K562 (cell line): ENCODE data around the gene PLCL1. TPM values are rescaled to one million over a fixed set of nuclear protein-coding genes. Genes with fewer than 3 reads are reported as not detected.

Source experiments
- ARID4B ChIP-seq: sonication (generic); formaldehyde crosslinking; IDR thresholded peaks from 2 replicates; pipeline ENCODE4 v1.8.0; 2022; ENCODE audit warnings: mild to moderate bottlenecking, missing genetic modification reagents
- E2F8 ChIP-seq: fragments of 450-650 bp; IDR thresholded peaks from 2 replicates; pipeline ENCODE4 v1.7.1; 2018; ENCODE audit warnings: mild to moderate bottlenecking, low read depth; ENCODE audit not compliant: partially characterized antibody
- MLLT1 ChIP-seq, 2 experiments: fragments of 450-650 bp; IDR thresholded peaks; 2 replicates each; pipeline ENCODE4 v1.6.1; 2016
- MTA3 ChIP-seq: fragments of 450-650 bp; formaldehyde crosslinking; IDR thresholded peaks from 2 replicates; pipeline ENCODE4 v1.6.1; 2017; ENCODE audit warnings: mild to moderate bottlenecking, borderline replicate concordance
- ZBTB1 ChIP-seq: sonication (generic); formaldehyde crosslinking; IDR thresholded peaks from 2 replicates; pipeline ENCODE4 v1.8.1; 2023; ENCODE audit warnings: missing genetic modification reagents, low read depth, mild to moderate bottlenecking, borderline replicate concordance
- ZNF184 ChIP-seq: sonication (generic); formaldehyde crosslinking; IDR thresholded peaks from 2 replicates; pipeline ENCODE4 v1.5.0; 2020; ENCODE audit warnings: missing genetic modification reagents
- ZNF592 ChIP-seq: fragments of 450-650 bp; IDR thresholded peaks from 2 replicates; pipeline ENCODE4 v1.6.1; 2017; ENCODE audit warnings: antibody characterized with exemption, mild to moderate bottlenecking
- polyA plus RNA-seq, 8 experiments: library from polyadenylated mRNA; depleted of rRNA in 4 of 8; stranded (reverse) in 5 of 8; unstranded in 3 of 8; fragments of >200 nt; fragmentation: Nextera tagmentation in 2 of 8; fragmentation: Illumina TruSeq in 1 of 8; extraction: Ambion mirVana in 2 of 8; extraction: Trizol in 1 of 8; gene quantifications; 2 replicates each; pipeline versions ENCODE4 v1.2.1 to v1.2.3, GENCODE V29; 2011 to 2014; ENCODE audit warnings: inconsistent platforms in 1 of 8, missing spikeins in 1 of 8
- total RNA-seq, 7 experiments: library from RNA; depleted of rRNA in 6 of 7; stranded (reverse); fragments of >200 nt in 6 of 7; fragmentation: Illumina TruSeq in 2 of 7; extraction: Trizol in 2 of 7; gene quantifications; 2 replicates each; pipeline versions ENCODE4 v1.2.1 to v1.2.3, GENCODE V29; 2011 to 2021; ENCODE audit warnings: low replicate concordance in 1 of 7

PLCL1 gene
- total and polyA plus RNA-seq, 9 of the 15 experiments (the other 6 are each of a cell fraction or from before 2014, with no cell fraction given), result 2.0 to 17.7 (median 8.6) TPM

- 0 out of 2 replicates have a peak, but pooled peaks have one; percentile 53 for TF ChIP-seq ZNF592
- TF ChIP-seq ZNF184 (CRISPR knock-in tag), result no peak
- TF ChIP-seq E2F8, result no peak
- no peak for TF ChIP-seq ZBTB1 (CRISPR knock-in tag)
- TF ChIP-seq MLLT1 (IDR thresholded peaks at IDR 0.05), result no peak
- TF ChIP-seq MTA3, result no peak
- TF ChIP-seq ARID4B (CRISPR knock-in tag), result no peak
- TF ChIP-seq, all 486 proteins: peak for 4
Observed at GRCh38 chr2:197940382-197940781, 136.0 kb downstream of the PLCL1 start (continued).
